ENCODE data around the gene PPRC1.

Gene PPRC1

GRCh38 chr10:102132563-102133372 lies at the start of gene PPRC1:
PPRC1 (plus strand) TSS chr10:102133040; CDS start chr10:102133069, 29 bp downstream.
- DNase-seq, result peak; percentile 99

- DNase-seq, result peak; percentile 17
These were observed 49.3 kb upstream of the PPRC1 start for GRCh38 chr10:102083541-102083940.

- no peak for DNase-seq
These were observed 47.5 kb upstream of the PPRC1 start for GRCh38 chr10:102085336-102085735.

GRCh38 chr10:102086196-102086595 lies 46.6 kb upstream of the PPRC1 start:
- DNase-seq, result no peak

- no peak for DNase-seq
These were observed 42.1 kb upstream of the PPRC1 start for GRCh38 chr10:102090772-102091171.

- DNase-seq, result no peak
These were observed 36.4 kb upstream of the PPRC1 start for GRCh38 chr10:102096449-102096848.

GRCh38 chr10:102101152-102101551 lies 31.7 kb upstream of the PPRC1 start:
- peak; percentile 17 for DNase-seq

- no peak for DNase-seq
These were observed 30.4 kb upstream of the PPRC1 start for GRCh38 chr10:102102421-102102820.

- DNase-seq, result no peak
These were observed 25.8 kb upstream of the PPRC1 start for GRCh38 chr10:102106998-102107397.

- no peak for DNase-seq
These were observed 23.4 kb upstream of the PPRC1 start for GRCh38 chr10:102109166-102110116.

- DNase-seq, result no peak
These were observed 21.6 kb upstream of the PPRC1 start for GRCh38 chr10:102111276-102111675.

- DNase-seq, result peak; percentile 50
These were observed 20.5 kb upstream of the PPRC1 start for GRCh38 chr10:102112210-102112817.

GRCh38 chr10:102113261-102113955 lies 19.4 kb upstream of the PPRC1 start:
- DNase-seq, result no peak

GRCh38 chr10:102113956-102114857 lies 18.6 kb upstream of the PPRC1 start:
- peak; percentile 85 for DNase-seq

- DNase-seq, result peak; percentile 91
These were observed 17.8 kb upstream of the PPRC1 start for GRCh38 chr10:102114861-102115618.

- no peak for DNase-seq
These were observed 17.1 kb upstream of the PPRC1 start for GRCh38 chr10:102115775-102116174.

GRCh38 chr10:102116656-102117055 lies 16.2 kb upstream of the PPRC1 start:
- no peak for DNase-seq

- DNase-seq, result peak; percentile 81
These were observed 15.3 kb upstream of the PPRC1 start for GRCh38 chr10:102117391-102118159.

- peak; percentile 69 for DNase-seq
These were observed 14.0 kb upstream of the PPRC1 start for GRCh38 chr10:102118867-102119266.

Data from NCI-H82 (cell line).